Activated CD4-positive, alpha-beta T cell treated with anti-CD3 and anti-CD28 coated beads, Interleukin-2, amount 50 U/mL, for 16 hours (primary cell): ENCODE results near the gene FCMR.

Experiments used
- DNase-seq: peaks from one replicate; pipeline ENCODE4 v3.0.0-alpha.2; 2020

Gene FCMR

DNA sequence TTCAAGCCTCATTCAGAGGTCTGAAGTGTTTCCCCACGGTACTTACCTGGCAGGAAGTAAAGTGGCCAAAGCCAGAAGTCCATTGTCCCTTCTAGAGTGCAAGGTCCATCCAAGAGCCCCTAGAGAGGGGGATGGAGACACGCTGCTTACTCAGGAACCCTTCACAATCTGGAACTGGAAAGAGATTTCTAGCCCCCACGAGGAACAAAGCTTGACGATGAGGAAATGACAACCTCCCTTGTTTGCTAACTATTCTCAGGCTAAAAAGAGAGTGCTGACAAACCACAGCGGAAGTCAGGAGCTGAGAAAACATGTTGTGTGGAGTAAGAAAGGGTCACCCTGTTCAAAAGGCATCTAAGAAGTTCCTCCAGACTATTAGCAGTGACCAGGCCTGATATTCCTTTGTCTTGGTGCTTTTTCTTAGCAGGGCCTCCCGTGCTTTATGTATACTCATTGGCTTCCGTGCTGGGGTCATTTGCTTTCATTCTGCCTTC is at the start of gene FCMR:
Gene FCMR (minus strand): TSS at position 170 of the 494 bp plus-strand sequence. CDS start 87 bp downstream, at position 83.
- peak; percentile 61 for DNase-seq

- no peak for DNase-seq
Observed at GRCh38 chr1:206971029-206971655, 49.4 kb upstream of the FCMR start.

GRCh38 chr1:206970446-206970845 is 48.7 kb upstream of the FCMR start, which contains the start of gene FCAMR:
Gene FCAMR (minus strand): TSS chr1:206970460. CDS start chr1:206970125, 335 bp downstream.
- no peak for DNase-seq

GRCh38 chr1:206969090-206969489 is 47.3 kb upstream of the FCMR start:
- DNase-seq = no peak

DNA sequence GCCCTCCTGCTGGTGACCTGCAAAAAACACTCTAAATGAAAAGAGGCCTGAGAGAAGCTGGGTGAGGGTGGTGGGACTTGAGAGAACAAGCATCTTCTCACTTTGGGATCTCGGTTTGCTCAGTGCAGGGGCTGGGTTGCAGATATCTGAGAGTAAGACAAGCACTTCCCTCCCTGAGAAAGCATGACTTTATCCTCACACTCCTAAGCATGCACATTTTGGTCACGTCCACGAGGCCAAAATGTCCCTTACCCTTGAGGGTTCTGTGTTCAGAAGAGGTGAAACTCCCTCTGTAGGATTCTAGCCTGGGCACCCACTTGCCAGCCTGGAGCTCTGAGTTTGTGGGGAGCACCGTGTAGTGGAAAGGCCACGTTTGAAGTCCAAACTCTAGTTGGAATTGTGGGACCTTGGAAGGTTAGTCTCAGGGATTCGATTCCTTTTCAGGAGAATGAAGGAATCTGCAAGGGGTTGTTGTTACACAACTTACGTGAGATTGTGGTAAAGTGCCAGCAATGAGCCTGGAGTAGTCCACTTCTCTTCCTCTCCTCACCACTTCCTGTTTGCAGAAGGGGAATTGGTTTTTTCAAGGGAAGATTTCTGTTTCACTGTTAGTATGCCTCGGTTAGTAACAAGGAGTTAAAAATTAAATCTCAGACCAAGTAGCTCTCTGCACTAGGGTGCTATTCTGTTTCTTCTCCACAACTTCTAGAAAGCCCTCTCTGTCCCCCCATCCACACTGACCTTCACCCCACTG is 45.5 kb upstream of the FCMR start:
- DNase-seq = peak; percentile 41

DNA sequence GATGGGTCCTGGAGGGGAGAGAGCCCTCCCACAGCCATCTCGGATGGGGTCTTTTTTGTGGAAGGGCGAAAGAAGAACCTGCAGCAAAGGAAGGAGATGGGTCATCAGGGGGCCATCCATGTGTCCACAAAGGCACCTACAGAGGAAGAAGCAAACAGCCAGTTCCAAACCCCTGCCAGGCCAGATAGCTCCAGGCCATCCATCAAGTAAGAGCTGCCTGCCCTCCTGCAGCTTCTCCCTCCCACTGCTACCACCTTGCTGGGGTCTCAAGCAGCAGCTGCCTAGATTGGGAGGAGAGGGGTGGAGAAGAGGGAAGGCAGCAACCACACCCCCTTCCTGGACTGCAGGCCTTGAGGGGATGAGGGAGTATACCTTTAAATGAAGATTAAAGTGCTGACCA is 44.0 kb upstream of the FCMR start:
- DNase-seq = no peak

DNA sequence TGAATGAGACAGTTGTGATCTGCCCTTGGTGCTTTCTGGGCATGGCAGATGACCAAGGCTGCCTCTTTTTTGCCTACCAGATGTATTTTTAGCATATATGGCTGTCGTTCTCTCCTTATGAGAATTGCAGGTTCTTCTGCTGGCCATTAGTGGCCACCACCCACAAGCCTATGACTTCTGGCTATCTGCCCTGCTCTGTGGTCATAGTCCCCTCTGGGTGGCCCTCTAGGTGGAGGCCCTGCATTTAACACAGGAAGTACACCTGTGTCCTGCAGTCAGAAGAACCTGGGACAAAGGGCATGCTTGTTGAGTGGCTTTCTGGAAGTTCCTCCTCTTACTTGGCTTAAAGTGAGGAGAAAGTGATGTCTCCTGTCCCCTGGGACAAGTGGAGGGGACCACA is 42.0 kb upstream of the FCMR start:
- no peak for DNase-seq

- DNase-seq = no peak
Observed at GRCh38 chr1:206963119-206963712, 41.5 kb upstream of the FCMR start.

DNA sequence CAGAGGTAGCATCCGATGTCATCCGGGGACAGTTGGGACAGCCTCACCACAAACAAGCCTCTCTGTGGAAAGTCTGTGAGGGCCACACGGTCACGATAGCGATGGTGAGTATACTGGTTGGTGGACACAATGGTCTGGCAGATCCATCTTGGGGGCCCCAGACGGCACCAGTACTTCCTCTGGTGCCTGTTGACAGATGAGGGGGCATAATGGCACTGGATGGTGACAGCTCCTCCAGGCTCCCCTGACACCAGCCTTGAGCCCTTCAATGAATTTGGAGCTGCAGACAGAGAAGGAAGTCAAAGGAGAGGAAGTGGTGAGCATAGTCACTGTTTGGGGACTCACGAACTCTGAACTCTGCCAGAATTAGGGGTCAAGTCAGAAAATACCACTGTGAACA is 40.5 kb upstream of the FCMR start:
- DNase-seq = no peak

GRCh38 chr1:206961668-206962067 is 39.9 kb upstream of the FCMR start:
- DNase-seq = no peak

- DNase-seq = no peak
Observed at GRCh38 chr1:206960676-206961386, 39.1 kb upstream of the FCMR start.

DNA sequence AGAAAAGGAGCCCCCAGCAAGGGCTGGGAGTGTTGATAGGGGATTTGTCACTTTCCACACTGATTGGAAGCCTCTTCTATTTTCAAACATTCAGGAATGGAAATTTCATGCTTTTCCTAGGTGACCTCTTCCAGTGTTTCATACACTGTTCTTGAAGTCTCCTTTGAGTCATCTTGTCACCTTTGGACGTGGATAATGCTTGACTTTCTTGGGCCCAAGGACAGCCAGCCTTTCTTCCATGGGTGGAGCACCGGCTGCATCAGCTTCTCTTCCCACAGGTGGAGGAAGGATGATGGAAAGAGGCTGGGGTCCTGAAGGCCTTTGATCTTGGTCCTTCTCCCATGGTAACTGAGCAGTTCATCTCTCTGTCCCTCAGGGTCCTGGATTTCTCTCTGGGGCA is 36.4 kb upstream of the FCMR start:
- DNase-seq = no peak

GRCh38 chr1:206957639-206958038 is 35.9 kb upstream of the FCMR start:
- no peak for DNase-seq

DNA sequence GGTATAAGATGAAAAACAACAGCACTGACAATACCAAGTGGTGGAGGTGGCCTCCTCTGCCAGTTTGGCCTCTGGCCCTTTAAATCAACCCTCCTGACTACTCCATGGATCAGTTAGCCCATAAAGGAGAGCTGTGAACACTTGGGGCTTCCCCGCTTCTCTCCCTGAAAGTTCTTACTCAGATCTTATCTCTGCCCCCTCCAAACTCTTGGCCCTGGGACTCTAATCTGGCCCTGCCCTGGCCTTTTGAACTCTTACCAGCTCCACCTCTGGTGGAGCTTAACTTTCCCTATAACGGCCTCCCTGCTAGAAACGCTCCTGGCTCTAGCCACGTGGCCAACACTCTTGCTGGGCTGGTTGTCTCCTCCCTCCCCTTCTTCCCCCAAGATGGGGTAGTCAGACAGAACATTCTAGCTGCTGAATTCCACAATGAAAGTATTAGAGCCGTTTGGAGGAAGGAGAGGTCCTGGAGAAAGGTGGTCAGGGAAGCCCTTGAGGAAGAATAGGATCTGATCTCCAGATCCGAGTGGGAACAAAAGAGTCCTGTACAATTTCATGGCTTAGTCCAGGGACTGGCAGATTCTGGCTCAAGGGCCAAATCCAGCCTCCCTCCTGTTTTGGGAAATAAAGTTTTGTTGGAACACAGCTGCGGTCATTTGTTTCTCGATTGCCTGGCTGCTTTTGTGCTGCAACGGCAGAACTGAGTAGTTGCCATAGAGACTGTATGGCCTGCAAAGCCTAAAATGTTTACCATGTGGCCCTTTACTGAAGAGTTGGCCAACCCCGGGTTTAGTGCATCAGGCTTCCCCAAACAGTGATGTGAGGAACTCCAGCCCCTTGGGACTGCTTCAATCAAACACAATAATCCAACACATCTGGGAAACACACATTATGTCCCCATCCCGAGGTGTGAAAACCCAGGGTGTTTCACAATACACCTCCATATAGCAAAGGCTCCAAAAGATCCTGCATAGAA is 34.0 kb upstream of the FCMR start:
- peak; percentile 25 for DNase-seq

- peak; percentile 5 for DNase-seq
Observed at GRCh38 chr1:206954459-206955342, 33.0 kb upstream of the FCMR start.

DNA sequence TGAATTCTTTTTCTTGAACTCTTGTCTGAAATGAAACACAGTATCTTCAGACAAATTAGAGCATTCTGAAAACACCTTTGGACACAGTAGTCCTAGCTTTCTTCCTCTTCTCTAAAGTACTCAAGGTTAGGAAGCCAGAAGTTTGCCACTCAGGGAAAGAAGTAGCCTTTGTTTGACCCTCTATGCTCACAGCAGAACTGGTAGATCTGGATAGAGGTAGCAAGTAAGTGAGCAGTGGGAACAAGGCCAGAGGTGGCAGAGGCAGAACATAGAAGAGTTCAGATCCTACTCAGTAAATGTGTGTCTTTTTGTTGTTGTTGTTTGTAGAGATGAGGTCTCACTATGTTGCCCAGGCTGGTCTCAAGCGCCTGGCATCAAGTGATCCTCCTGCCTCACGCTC is 31.9 kb upstream of the FCMR start:
- DNase-seq = no peak

DNA sequence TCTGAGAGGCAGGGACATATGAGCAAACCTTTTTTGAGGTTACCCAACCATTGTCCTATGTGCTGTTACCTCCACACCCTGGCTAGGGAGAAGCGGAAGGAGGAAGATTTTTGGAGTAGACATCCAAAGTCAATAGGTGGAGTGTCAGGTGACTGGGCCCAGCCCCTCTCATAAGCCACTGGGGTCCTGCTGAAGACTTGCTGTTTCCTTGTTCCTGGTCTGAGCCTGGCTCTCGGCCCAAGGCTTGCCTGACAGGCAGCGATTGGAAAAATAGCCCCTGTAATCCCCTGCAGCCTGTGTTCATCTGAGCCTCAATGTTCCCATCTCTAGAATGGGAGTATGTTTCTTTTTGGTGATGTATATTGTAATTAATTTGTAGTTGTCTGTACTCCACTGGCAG is 31.4 kb upstream of the FCMR start:
- DNase-seq = no peak

- no peak for DNase-seq
Observed at GRCh38 chr1:206952171-206952570, 30.4 kb upstream of the FCMR start.

DNA sequence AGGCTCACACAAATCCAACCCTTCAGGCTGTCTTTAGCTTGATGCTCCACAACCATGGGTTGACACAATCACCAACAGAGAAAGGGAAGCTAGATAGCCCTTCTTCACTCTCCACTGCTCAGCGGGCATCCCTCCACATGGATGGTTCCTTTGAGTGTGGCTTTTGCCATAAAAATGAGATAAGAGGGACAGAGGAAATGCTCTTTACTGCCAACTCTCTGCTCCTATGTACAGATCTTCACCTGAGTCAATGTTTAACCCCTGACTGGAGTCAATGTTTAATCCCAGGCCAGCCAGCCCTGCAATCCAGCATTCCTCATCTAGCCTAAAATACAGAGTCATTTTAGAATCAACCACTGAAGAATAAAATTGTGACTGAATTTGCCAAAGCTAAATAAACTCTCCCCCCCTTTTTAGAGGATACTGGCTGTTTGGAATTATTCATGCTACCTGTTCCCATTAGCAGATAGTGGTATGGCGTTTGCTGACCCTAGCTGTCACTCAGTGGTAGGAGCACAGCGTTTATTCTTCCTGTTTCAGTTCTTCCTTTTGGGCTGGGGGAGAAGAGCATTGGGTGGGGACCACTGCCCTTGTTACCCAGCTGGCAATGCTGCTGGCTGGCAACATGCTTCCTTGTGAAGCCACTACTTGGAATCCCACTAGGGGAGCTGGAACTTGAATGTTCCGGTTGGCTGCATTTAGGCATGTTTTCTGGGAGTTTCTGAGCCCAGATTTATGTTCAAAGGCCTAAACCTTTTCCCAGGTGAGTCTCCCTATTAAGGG is 29.8 kb upstream of the FCMR start:
- no peak for DNase-seq

DNA sequence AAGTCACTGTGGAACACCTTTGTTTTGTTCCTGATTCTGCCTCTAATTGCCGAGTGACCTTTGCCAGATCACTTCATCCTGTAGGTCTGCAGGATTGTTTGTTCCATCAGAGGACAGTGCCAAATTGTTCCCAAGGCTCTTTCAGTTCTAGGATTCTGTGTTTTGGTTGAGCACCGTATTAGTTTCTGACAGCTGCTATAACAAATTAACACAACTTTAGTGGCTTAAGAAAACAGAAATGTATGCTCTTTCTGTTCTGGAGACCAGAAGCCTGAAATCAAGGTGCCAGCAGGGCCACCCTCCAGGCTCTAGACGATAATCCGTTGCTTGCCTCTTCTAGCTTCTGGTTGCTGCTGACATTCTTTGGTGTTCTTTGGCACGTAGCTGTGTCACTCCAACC is 27.9 kb upstream of the FCMR start:
- no peak for DNase-seq
